HG02678 (cell line): ENCODE data around the gene SLC25A15.
"Not testable (repeated sequence)": the region's sequence is repeated elsewhere in the genome, so short reads cannot be mapped to it uniquely, and the experiment has no call there.

Experiments used
- ATAC-seq: cut with Tn5 transposase; IDR thresholded peaks from one replicate; pipeline ENCODE4 v1.9.1; 2021; ENCODE audit warnings: mild to moderate bottlenecking, moderate library complexity; ENCODE audit not compliant: unreplicated experiment

The SLC25A15 gene

GRCh38 chr13:40780822-40781401 lies 8.5 kb upstream of the SLC25A15 start:
- no peak for ATAC-seq

GRCh38 chr13:40781717-40782116 lies 7.7 kb upstream of the SLC25A15 start:
- no peak for ATAC-seq

GRCh38 chr13:40782971-40783370 lies 6.4 kb upstream of the SLC25A15 start:
- ATAC-seq, result not testable (repeated sequence)

- no peak for ATAC-seq
Measured at GRCh38 chr13:40784540-40784939, 4.9 kb upstream of the SLC25A15 start.

- ATAC-seq, result no peak
Measured at GRCh38 chr13:40786568-40786996, 2.8 kb upstream of the SLC25A15 start.

GRCh38 chr13:40787062-40787461 lies 2.3 kb upstream of the SLC25A15 start:
- no peak for ATAC-seq

- not testable (repeated sequence) for ATAC-seq
Measured at GRCh38 chr13:40788540-40789274, 704 bp upstream of the SLC25A15 start.

GRCh38 chr13:40790154-40790616 lies 774 bp downstream of the SLC25A15 start:
- no peak for ATAC-seq

GRCh38 chr13:40792284-40793051 lies 3.1 kb downstream of the SLC25A15 start:
- ATAC-seq, result peak; percentile 40

GRCh38 chr13:40793339-40793738 lies 3.9 kb downstream of the SLC25A15 start:
- no peak for ATAC-seq

- ATAC-seq, result no peak
Measured at GRCh38 chr13:40794414-40795368, 5.3 kb downstream of the SLC25A15 start.

GRCh38 chr13:40796649-40797048 lies 7.2 kb downstream of the SLC25A15 start:
- ATAC-seq, result no peak

- ATAC-seq, result no peak
Measured at GRCh38 chr13:40798380-40798779, 9.0 kb downstream of the SLC25A15 start.

- ATAC-seq, result no peak
Measured at GRCh38 chr13:40799508-40799907, 10.1 kb downstream of the SLC25A15 start.

GRCh38 chr13:40800559-40800958 lies 11.1 kb downstream of the SLC25A15 start:
- no peak for ATAC-seq

- ATAC-seq, result no peak
Measured at GRCh38 chr13:40801255-40802217, 12.1 kb downstream of the SLC25A15 start.

- no peak for ATAC-seq
Measured at GRCh38 chr13:40803316-40803715, 13.9 kb downstream of the SLC25A15 start.

GRCh38 chr13:40806241-40806640 lies 16.8 kb downstream of the SLC25A15 start:
- ATAC-seq, result no peak

GRCh38 chr13:40809471-40809870 lies 20.1 kb downstream of the SLC25A15 start:
- ATAC-seq, result no peak
